Stimulated activated CD4-positive, alpha-beta T cell treated with anti-CD3 and anti-CD28 coated beads, Interleukin-1b, Interleukin-23, amount 100 ng/mL, for 1 hour (primary cell): ENCODE data around the gene GNG7.
"Not testable (repeated sequence)": the region's sequence is repeated elsewhere in the genome, so short reads cannot be mapped to it uniquely, and the experiment has no call there.

Source experiments
- DNase-seq, 2 donors: peaks; one replicate each; pipeline ENCODE4 v3.0.0-alpha.2; 2020; ENCODE audit warnings: low read depth in 2 of 2

Gene GNG7

DNA sequence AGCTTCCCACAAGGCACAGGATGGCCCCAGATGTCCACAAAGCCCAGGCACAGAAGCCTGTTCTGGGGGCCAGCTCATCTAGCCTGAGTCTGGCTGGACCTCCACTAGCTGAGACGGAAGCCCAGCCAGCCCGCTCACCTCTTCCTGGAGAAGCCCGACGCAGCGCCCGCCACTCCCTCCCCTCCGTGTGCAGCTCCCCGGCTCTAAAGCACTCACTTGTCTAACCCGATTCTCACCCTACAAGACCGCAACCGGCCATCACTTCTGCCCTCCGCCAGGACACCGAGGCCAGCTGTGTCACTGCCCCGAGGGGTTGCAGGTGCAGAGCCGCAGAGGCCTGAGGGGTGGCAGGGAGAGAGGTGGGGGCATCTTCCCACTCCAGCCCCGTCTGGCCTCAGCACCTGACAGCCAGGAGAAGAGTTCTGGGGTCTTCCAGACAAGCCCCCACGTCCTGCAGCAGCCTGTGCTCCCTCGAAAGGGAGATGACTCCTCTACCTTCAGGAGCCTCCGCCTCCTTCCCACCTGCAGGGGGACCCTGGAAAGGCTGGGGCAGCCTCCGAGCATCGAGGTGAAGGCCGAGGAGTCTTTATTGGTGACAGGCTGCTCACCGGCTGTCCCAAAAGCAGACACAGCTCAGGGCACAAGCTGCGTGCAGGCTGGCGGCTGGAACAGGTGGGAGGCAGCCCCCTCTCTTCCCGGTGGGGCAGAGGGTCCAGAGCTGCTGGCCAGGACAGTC lies 24.6 kb upstream of the GNG7 start:
- no peak for DNase-seq

DNA sequence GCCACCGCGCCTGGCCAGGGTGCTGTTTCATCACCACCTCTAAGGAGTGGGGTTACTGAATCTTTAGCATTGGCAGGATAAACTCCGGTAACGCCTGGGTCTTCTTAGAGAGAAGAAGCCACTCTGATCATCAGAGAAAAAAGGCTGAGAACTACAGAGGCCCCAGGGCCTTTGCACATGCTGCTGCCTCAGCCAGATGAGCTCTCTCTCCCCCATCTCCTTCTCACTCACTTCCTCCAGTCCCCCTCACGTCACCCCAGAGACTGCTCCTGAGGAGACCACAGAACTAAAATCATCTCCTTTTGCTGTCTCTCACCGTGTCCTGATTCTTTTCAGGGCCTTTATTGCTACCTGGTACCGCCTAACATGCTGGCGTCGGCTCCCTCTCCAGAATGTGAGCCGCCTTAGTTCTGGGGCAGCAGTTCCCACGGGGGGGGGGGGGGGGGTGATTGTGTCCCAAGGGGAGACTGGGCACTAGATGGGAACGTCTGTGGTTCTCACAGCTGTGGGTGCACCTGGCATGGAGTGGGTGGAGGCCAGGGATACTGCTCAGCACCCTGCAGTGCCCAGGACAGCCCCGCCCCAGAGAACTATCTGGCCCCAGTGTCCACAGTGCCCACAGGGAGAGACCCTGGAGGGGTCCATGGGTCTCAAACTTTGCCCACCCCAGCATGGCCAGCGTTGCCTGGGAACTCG lies 23.8 kb upstream of the GNG7 start:
- DNase-seq = no peak

DNA sequence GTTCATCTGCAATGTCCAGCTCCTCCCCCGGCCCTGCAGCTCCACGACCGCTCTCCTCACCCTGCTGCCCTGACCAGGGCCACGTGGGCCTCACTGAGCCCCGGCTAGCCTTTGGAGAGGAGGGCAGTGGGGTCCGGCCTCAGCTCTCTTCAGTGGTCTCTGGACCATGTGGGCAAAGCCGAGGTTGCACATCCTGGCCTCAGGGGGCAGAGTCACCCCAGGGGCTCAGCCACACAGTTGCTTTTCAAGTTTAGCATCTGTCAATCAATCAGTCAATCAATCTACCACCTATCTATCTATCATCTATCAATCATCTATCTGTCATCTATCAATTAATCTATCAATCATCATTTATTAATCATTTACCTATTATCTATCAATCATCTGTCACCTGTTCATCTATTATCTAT lies 21.7 kb upstream of the GNG7 start:
- DNase-seq = no peak

DNA sequence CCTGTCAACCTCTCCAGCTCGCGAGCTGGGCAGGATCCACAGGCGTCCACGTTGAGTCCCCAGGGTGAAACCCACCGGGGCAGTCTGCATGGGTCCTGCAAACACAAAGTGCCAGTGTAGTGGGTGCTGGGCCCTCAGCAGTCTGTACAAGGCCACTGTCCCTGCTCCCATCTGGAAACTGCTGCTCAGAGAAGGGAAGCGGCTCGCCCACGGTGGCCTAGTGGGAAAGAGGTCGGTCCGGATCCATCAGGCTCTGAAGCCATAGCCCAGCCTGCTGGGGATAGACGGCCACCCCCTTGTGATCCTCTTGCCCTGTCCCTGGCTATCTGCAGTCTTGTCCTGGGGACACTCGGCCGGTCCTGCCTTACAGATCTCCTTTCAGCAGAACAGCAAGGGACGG lies 21.3 kb upstream of the GNG7 start:
- DNase-seq = no peak

DNA sequence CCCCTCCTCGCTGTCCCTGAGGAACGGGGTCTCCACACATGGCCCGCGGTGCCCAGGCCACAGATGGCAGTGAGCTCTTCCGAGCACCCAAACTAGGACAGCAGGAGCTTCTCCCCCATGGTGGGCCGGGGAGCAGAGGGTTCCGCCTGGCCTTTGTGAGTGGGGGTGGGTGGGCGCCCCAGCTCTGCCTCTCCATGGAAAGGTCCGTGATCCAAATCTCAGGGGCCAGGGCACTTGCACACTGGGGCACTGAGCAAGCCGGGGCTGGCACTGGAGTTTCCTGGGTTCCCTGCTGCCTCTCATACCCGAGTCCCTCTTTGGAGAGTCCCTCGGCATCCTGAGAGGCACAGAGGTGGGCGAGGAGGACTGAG lies 20.8 kb upstream of the GNG7 start:
- DNase-seq = no peak

- DNase-seq = no peak
These were observed 20.2 kb upstream of the GNG7 start for GRCh38 chr19:2722541-2723344.

DNA sequence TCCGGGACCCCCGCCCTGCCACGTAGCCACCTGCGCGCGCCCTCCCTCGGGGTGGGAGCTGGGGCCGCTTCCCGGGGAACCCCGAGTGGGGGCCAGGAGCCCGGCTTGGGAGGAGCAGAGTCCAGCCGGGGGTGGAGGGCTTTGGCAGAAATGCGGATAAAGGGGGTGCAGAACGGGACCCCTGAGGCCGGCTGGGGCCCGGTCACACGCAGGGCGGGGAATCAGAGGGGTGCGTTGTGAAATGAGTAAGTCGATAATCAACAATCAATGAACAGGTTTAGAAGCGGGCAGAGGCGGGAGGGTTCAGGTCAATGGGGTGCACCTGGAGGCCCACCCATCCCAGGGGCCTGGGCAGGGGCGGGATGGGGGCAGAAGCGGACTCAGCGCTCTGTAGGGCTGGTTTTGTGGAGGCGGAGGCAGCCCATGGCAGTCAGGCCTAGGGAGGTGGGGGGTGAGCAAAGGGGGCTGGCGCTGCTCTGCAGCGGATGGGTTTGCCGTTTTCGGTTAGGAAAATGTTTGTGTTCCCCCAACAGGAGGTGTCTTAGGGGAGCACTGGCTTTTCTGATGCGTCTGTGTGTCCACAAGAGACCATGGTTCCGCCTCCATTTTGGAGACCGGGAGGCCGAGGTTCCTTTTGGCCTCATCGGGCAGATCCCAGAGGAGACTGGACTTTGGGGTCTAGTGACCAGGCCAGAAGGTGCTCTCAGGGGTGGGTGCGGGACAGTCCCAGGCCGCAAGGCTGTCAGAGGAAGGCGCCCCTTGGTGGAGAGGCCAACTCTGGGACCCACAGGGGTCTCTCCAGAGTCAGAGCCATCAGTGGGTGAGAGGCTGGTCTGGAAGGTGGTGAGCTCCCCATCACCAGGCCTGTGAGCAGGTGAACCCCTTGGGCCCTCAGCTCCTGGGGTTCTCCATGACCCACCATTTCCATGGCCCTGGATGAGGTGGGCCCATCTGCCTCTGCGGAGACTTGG lies 19.4 kb upstream of the GNG7 start:
- no peak for DNase-seq

GRCh38 chr19:2720777-2721569 lies 18.5 kb upstream of the GNG7 start, which contains the start of gene DIRAS1:
Gene DIRAS1, minus strand, starts transcription at chr19:2721372. Its CDS starts 3,566 bp downstream, at chr19:2717806.
- no peak for DNase-seq

DNA sequence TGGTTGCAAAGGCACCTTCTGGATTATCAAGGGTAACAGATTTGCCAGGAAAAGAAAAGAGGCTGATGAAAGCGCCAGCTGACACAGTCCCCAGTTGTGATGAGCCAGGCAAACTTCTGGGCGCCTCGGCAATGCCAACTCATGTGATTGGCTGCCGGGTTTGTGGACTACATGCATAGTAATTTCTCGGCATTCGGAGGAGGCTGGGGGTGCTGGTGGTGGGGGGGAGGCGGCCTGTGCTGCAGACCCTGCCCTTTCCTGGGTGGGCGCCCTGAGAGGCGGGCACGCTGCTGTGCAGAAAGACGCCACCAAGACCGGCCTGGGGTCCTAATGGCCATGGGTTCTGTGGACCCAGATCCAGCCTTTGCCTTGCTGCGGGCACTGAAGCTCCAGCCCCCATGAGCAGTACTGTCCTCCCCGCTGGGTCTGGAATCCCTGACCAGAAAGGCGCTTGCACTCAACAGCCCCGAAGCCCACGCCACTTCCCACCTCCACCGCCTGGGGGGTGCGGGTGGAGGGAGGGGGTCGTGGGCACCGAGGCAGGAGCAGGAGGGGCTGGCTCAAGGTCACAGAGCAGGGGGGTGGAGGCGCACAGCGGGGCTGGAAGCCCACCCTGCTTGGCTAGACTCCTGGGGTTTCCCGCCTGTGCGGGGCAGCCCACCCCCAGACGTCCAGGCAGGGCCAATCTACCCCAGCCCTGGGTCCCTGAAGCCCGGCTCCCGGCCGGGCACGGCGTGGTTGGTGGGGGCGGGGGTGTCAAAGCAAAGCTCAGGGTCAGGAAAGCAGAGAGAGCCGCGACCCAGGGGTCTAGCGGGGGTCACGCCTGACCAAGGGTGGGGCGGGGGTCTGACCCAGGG lies 17.7 kb upstream of the GNG7 start:
- no peak for DNase-seq

- no peak for DNase-seq
These were observed 16.8 kb upstream of the GNG7 start for GRCh38 chr19:2719232-2719735.

GRCh38 chr19:2717638-2718541 lies 15.4 kb upstream of the GNG7 start:
- DNase-seq = no peak

DNA sequence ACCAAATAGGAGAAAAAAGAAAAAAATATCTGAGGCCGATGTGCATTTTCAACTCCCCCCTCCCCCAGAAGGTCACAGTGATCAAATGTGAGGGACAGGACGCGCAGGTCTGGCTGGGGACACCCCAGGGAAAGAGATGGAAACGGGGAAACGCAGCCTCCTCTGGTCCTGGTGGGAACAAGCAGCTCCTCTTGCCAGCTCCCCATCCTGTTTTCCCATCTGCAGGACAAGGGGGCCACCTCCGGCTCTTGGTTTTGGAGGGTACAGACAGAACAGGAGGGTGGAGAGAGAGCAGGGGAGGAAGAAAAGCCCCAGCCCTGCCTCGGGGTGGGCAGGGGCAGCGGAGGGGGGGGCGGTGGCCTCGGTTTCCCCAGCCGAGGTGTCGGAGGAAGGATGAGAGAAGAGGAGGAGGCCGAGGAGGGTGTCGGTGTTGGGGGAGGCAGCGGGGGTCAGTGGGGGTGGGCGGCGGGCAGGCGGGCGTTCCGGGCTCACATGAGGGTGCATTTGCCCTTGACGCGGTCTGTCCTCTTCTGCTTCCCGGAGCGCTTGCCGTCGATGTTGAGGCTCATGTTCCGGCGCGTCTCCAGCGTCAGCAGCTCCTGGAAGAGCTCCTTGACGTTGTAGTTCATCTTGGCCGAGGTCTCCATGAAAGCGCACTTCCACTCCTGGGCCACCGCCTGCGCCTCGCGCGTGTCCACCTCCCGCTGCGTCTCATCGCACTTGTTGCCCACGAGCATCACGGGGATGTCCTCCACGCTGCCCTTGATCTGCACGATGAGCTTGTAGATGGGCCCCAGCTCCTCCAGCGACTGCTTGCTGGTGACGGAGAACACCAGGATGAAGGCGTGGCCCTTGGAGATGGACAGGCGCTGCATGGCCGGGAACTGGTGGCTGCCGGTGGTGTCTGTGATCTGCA lies 14.5 kb upstream of the GNG7 start:
- no peak for DNase-seq

- no peak for DNase-seq
These were observed 13.8 kb upstream of the GNG7 start for GRCh38 chr19:2716275-2716650.

DNA sequence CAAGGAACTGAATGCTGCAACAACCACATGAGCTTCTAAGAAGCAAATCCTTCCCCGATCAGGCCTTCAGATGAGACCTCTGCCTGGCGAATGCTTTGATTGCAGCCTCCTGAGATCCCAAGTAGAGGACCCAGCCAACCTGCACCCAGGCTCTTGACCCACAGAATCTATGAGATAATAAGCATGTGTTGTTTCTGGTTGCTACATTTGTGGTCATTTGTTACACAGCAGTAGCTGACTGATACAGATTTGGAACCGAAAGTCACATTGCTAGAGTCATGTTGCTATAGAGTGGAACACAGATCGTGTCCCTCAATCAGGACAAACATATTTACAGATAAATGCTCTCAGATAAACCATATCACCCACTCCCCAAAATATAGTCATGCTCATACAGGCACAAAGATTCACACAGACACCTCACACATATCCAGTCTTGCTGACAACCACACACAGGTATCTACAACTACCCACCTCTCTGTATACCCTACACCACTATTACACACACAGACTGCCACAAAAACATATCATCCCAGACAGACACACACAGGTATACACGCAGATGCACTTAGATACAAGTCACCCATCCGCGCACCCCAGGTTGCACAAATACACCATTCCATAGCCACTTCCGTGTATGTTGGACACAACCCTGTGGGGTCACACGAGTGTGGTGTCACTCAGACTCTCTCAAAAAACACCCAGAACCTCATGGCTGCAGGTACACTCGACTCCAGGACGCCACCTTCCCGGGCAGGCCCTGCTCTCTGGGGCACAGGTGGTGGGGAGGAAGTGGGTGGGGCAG lies 13.2 kb upstream of the GNG7 start:
- DNase-seq = no peak

DNA sequence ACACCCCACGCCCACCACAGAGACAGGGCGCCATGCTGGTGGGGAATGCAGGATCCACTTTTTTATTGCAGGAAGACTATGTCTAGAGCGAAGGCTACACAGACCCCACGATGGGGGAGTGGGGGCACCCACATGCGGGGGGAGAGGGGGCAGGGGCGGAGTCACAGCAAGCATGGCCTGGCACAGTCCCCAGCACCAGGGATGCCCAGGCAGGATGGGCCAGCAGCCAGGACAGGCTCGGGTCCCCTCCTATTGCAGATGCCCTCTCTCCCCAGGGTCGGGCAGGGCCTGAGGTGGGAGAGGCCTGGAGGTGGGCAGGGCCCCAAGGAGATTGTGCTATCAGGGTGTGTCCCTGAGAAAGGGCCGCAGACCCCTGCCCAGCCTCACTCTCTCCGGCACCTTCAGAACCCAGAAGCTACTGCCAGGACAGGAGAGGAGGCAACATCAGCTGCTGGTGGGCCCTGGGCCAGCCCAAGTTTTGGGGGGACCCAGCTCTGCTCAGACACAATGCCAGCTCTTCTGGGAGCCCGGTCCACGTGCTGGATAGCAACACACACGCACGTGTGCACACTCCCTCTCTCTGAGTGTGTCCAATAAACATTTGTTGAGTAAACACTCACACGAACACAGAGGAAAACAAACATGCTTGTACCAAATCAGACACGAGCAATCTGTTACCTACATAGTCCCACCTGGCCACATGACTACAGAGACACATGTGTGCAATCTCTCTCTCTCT lies 12.2 kb upstream of the GNG7 start:
- DNase-seq = no peak

DNA sequence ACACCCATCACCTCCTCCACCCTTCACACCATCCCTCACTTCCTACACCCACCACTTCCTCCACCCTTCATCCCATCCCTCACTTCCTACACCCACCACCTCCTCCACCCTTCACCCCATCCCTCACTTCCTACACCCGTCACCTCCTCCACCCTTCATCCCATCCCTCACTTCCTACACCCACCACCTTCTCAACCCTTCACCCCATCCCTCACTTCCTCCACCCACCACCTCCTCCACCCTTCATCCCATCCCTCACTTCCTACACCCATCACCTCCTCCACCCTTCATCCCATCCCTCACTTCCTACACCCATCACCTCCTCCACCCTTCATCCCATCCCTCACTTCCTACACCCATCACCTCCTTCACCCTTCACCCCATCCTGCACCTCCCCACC lies 11.6 kb upstream of the GNG7 start:
- not testable (repeated sequence) for DNase-seq
